Suppressor macrophage (primary cell): ENCODE data around the gene NRXN3.

ENCODE experiments used
- DNase-seq, 4 experiments: peaks; one replicate each; pipeline ENCODE4 v3.0.0-alpha.2; 2020 to 2022

The NRXN3 gene

GRCh38 chr14:79600406-79600805, 1430.2 kb downstream of the NRXN3 start:
- no peak for DNase-seq

GRCh38 chr14:79601579-79601978, 1431.4 kb downstream of the NRXN3 start:
- no peak for DNase-seq

GRCh38 chr14:79602045-79602444, 1431.9 kb downstream of the NRXN3 start:
- DNase-seq, result no peak

- DNase-seq, result no peak
Measured at GRCh38 chr14:79602742-79603141, 1432.6 kb downstream of the NRXN3 start.

GRCh38 chr14:79605849-79606248, 1435.7 kb downstream of the NRXN3 start:
- no peak for DNase-seq

- no peak for DNase-seq
Measured at GRCh38 chr14:79608446-79608845, 1438.3 kb downstream of the NRXN3 start.

- no peak for DNase-seq
Measured at GRCh38 chr14:79613625-79614024, 1443.5 kb downstream of the NRXN3 start.

- DNase-seq, result no peak
Measured at GRCh38 chr14:79614448-79614847, 1444.3 kb downstream of the NRXN3 start.

GRCh38 chr14:79627058-79627457, 1456.9 kb downstream of the NRXN3 start:
- DNase-seq, result no peak

- DNase-seq, result no peak
Measured at GRCh38 chr14:79629411-79630287, 1459.5 kb downstream of the NRXN3 start.

- DNase-seq, result no peak
Measured at GRCh38 chr14:79630288-79630960, 1460.3 kb downstream of the NRXN3 start.

- no peak for DNase-seq
Measured at GRCh38 chr14:79631276-79631675, 1461.1 kb downstream of the NRXN3 start.

GRCh38 chr14:79638672-79639266, 1468.6 kb downstream of the NRXN3 start:
- no peak for DNase-seq

GRCh38 chr14:79639613-79640012, 1469.4 kb downstream of the NRXN3 start:
- no peak for DNase-seq

- DNase-seq, result no peak
Measured at GRCh38 chr14:79641371-79641770, 1471.2 kb downstream of the NRXN3 start.

- DNase-seq, result no peak
Measured at GRCh38 chr14:79643132-79643531, 1473.0 kb downstream of the NRXN3 start.

- DNase-seq, result no peak
Measured at GRCh38 chr14:79645753-79646362, 1475.7 kb downstream of the NRXN3 start.

GRCh38 chr14:79649856-79650255, 1479.7 kb downstream of the NRXN3 start:
- no peak for DNase-seq

- DNase-seq, result no peak
Measured at GRCh38 chr14:79652513-79653307, 1482.5 kb downstream of the NRXN3 start.

- DNase-seq, result no peak
Measured at GRCh38 chr14:79656056-79656455, 1485.9 kb downstream of the NRXN3 start.

GRCh38 chr14:79656496-79656895, 1486.3 kb downstream of the NRXN3 start:
- no peak for DNase-seq

- no peak for DNase-seq
Measured at GRCh38 chr14:79658221-79658620, 1488.0 kb downstream of the NRXN3 start.
